Vagina (tissue), 2 donors: ENCODE measurements around the gene ARHGEF5.
"Not testable (repeated sequence)": the region's sequence is repeated elsewhere in the genome, so short reads cannot be mapped to it uniquely, and the experiment has no call there.

Experiments used
- POLR2AphosphoS5 ChIP-seq, 2 donors: sonication (generic); formaldehyde crosslinking; IDR thresholded peaks; one replicate each; pipeline ENCODE4 v1.9.0; 2017; ENCODE audit warnings: antibody characterized with exemption in 2 of 2, mild to moderate bottlenecking in 2 of 2, low read depth in 1 of 2; ENCODE audit not compliant: insufficient read depth in 1 of 2
- TF ChIP-seq, protein P1 (sequence below), 3 experiments: fragments of 450-650 bp in 2 of 3; fragments of 200-600 bp in 1 of 3; sonication (generic) in 1 of 3; IDR thresholded peaks; one replicate each; pipeline ENCODE4 v1.5.1; 2017 to 2019; ENCODE audit warnings: antibody characterized with exemption in 3 of 3, mild to moderate bottlenecking in 2 of 3, moderate library complexity in 2 of 3

DNA sequence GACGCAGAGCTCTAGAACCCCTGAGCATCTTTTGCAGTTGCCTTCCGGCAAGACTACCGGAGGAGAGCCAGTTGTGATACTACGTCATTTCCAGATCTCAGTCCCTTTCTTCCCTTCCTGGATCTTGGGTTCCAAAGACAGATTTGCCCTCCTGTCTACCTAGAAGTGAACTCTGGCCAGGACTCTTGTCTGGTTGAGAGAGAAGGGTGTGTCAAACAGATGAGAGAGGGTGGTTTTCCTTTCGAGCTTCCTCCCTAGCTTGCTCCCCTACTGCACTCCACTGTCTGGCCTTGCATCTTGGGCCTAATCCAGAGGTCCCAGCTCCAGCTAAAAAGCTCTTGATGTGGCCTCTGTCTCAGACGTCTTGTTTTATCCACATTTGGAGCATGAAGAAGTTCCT lies 983 bp downstream of the ARHGEF5 start:
- TF ChIP-seq, protein P1, sequence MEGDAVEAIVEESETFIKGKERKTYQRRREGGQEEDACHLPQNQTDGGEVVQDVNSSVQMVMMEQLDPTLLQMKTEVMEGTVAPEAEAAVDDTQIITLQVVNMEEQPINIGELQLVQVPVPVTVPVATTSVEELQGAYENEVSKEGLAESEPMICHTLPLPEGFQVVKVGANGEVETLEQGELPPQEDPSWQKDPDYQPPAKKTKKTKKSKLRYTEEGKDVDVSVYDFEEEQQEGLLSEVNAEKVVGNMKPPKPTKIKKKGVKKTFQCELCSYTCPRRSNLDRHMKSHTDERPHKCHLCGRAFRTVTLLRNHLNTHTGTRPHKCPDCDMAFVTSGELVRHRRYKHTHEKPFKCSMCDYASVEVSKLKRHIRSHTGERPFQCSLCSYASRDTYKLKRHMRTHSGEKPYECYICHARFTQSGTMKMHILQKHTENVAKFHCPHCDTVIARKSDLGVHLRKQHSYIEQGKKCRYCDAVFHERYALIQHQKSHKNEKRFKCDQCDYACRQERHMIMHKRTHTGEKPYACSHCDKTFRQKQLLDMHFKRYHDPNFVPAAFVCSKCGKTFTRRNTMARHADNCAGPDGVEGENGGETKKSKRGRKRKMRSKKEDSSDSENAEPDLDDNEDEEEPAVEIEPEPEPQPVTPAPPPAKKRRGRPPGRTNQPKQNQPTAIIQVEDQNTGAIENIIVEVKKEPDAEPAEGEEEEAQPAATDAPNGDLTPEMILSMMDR (IDR thresholded peaks at IDR 0.05), result not testable (repeated sequence)
- not testable (repeated sequence) for TF ChIP-seq POLR2AphosphoS5 (IDR thresholded peaks at IDR 0.05; ENCODE audit: insufficient read depth in 1 of 2, low read depth in 1 of 2)
